HepG2 (cell line): Measurements from ENCODE around the gene CEBPA. TPM values are rescaled to one million over a fixed set of nuclear protein-coding genes. Genes with fewer than 3 reads are reported as not detected.
A peak's percentile ranks its signal among the peaks of the same experiment; 100 is the strongest.

Experiments used
- AKAP8 ChIP-seq: sonication (generic); formaldehyde crosslinking; IDR thresholded peaks from 2 replicates; pipeline ENCODE4 v1.5.1; 2020; ENCODE audit warnings: mild to moderate bottlenecking, missing genetic modification reagents
- ATF7-NPFF ChIP-seq: sonication (generic); formaldehyde crosslinking; IDR thresholded peaks from 2 replicates; pipeline ENCODE4 v1.8.1; 2023; ENCODE audit warnings: mild to moderate bottlenecking, low read depth, missing genetic modification reagents, moderate library complexity
- DZIP1 ChIP-seq: sonication (generic); formaldehyde crosslinking; IDR thresholded peaks from 2 replicates; pipeline ENCODE4 v1.5.0; 2020; ENCODE audit warnings: mild to moderate bottlenecking, missing genetic modification reagents
- EZH2 ChIP-seq: conservative IDR thresholded peaks from 2 replicates; pipeline ENCODE4 v1.6.1; 2012; ENCODE audit warnings: mild to moderate bottlenecking, low read depth, low read length, moderate library complexity
- FOXM1 ChIP-seq: sonication (generic); formaldehyde crosslinking; IDR thresholded peaks from 2 replicates; pipeline ENCODE4 v1.5.0; 2020; ENCODE audit warnings: missing genetic modification reagents
- GPN1 ChIP-seq: sonication (generic); formaldehyde crosslinking; IDR thresholded peaks from 2 replicates; pipeline ENCODE4 v1.5.1; 2020; ENCODE audit warnings: missing genetic modification reagents, borderline replicate concordance
- HES4 ChIP-seq: sonication (generic); formaldehyde crosslinking; IDR thresholded peaks from 2 replicates; pipeline ENCODE4 v1.9.0; 2021; ENCODE audit warnings: mild to moderate bottlenecking, missing genetic modification reagents, borderline replicate concordance
- IKZF1 ChIP-seq: fragments of 450-650 bp; IDR thresholded peaks from 2 replicates; pipeline ENCODE4 v1.7.1; 2016
- RBAK ChIP-seq: sonication (generic); formaldehyde crosslinking; IDR thresholded peaks from 2 replicates; pipeline ENCODE4 v1.5.1; 2020; ENCODE audit warnings: mild to moderate bottlenecking, missing genetic modification reagents
- REPIN1 ChIP-seq: sonication (generic); formaldehyde crosslinking; IDR thresholded peaks from 2 replicates; pipeline ENCODE4 v1.8.0; 2022; ENCODE audit warnings: missing genetic modification reagents, low read depth, mild to moderate bottlenecking, borderline replicate concordance
- SAP130 ChIP-seq: IDR thresholded peaks from 2 replicates; pipeline ENCODE4 v1.6.1; 2016; ENCODE audit warnings: low read depth
- SP4 ChIP-seq: sonication (generic); formaldehyde crosslinking; IDR thresholded peaks from 2 replicates; pipeline ENCODE4 v1.8.1; 2023; ENCODE audit warnings: mild to moderate bottlenecking, missing genetic modification reagents
- TRIM24 ChIP-seq: sonication (generic); formaldehyde crosslinking; IDR thresholded peaks from 2 replicates; pipeline ENCODE4 v1.8.0; 2022; ENCODE audit warnings: mild to moderate bottlenecking, missing genetic modification reagents
- WIZ ChIP-seq: sonication (generic); formaldehyde crosslinking; IDR thresholded peaks from 2 replicates; pipeline ENCODE4 v1.5.1; 2020; ENCODE audit warnings: mild to moderate bottlenecking, missing genetic modification reagents
- ZBTB20 ChIP-seq: sonication (generic); formaldehyde crosslinking; IDR thresholded peaks from 2 replicates; pipeline ENCODE4 v1.8.1; 2023; ENCODE audit warnings: missing genetic modification reagents, low read depth, mild to moderate bottlenecking, borderline replicate concordance
- ZMYM3 ChIP-seq: sonication (generic); formaldehyde crosslinking; IDR thresholded peaks from 2 replicates; pipeline ENCODE4 v1.5.1; 2020; ENCODE audit warnings: mild to moderate bottlenecking, missing genetic modification reagents
- ZNF12 ChIP-seq: sonication (generic); formaldehyde crosslinking; IDR thresholded peaks from 2 replicates; pipeline ENCODE4 v1.5.0; 2020; ENCODE audit warnings: missing genetic modification reagents
- ZNF264 ChIP-seq: sonication (generic); formaldehyde crosslinking; IDR thresholded peaks from 2 replicates; pipeline ENCODE4 v1.4.0; 2020; ENCODE audit warnings: missing genetic modification reagents
- ZNF383 ChIP-seq: sonication (generic); formaldehyde crosslinking; IDR thresholded peaks from 2 replicates; pipeline ENCODE4 v1.4.0; 2020; ENCODE audit warnings: missing genetic modification reagents, mild to moderate bottlenecking, borderline replicate concordance
- ZNF563 ChIP-seq: sonication (generic); formaldehyde crosslinking; IDR thresholded peaks from 2 replicates; pipeline ENCODE4 v1.8.0; 2022; ENCODE audit warnings: mild to moderate bottlenecking, moderate library complexity, missing genetic modification reagents
- ZNF766 ChIP-seq: sonication (generic); formaldehyde crosslinking; IDR thresholded peaks from 2 replicates; pipeline ENCODE4 v1.5.0; 2020; ENCODE audit warnings: missing genetic modification reagents, borderline replicate concordance
- ZNF83 ChIP-seq: sonication (generic); formaldehyde crosslinking; IDR thresholded peaks from 2 replicates; pipeline ENCODE4 v1.4.0; 2020; ENCODE audit warnings: missing genetic modification reagents, mild to moderate bottlenecking, borderline replicate concordance
- ZSCAN25 ChIP-seq: sonication (generic); formaldehyde crosslinking; IDR thresholded peaks from 2 replicates; pipeline ENCODE4 v1.8.0; 2022; ENCODE audit warnings: mild to moderate bottlenecking, missing genetic modification reagents
- polyA plus RNA-seq, 8 experiments: library from polyadenylated mRNA; depleted of rRNA in 3 of 8; stranded (reverse) in 7 of 8; unstranded in 1 of 8; fragments of >200 nt; fragmentation: Illumina TruSeq in 4 of 8; extraction: Trizol in 4 of 8; gene quantifications; 2 replicates each; pipeline versions ENCODE4 v1.2.1 to v1.2.3, GENCODE V29; 2011 to 2016; ENCODE audit warnings: low read depth in 4 of 8, missing spikeins in 1 of 8, mixed read lengths in 1 of 8; ENCODE audit not compliant: insufficient read depth in 1 of 8
- total RNA-seq, 5 experiments: library from RNA; depleted of rRNA; stranded (reverse); fragments of >200 nt; fragmentation: Illumina TruSeq; extraction: Trizol; gene quantifications; 2 replicates each; pipeline ENCODE4 v1.2.3, GENCODE V29; 2016; ENCODE audit warnings: low read depth in 1 of 5
- TF ChIP-seq, protein P1 (sequence below): sonication (generic); formaldehyde crosslinking; conservative IDR thresholded peaks from 2 replicates; pipeline ENCODE4 v1.8.0; 2022; ENCODE audit warnings: mild to moderate bottlenecking, moderate library complexity, missing genetic modification reagents

Gene CEBPA
- total and polyA plus RNA-seq, 2 of the 13 experiments (the other 11 are each of a cell fraction or from before 2014, with no cell fraction given): 24.8 to 103 TPM

GRCh38 chr19:33291623-33292534 lies 10.5 kb downstream of the CEBPA start (continued):
- TF ChIP-seq ZNF264: no peak
- no peak for TF ChIP-seq ZNF766 (CRISPR knock-in tag)
- no peak for TF ChIP-seq FOXM1 (CRISPR knock-in tag)
- no peak for TF ChIP-seq RBAK
- no peak for TF ChIP-seq WIZ (CRISPR knock-in tag)
- no peak for TF ChIP-seq AKAP8
- TF ChIP-seq, protein P1, sequence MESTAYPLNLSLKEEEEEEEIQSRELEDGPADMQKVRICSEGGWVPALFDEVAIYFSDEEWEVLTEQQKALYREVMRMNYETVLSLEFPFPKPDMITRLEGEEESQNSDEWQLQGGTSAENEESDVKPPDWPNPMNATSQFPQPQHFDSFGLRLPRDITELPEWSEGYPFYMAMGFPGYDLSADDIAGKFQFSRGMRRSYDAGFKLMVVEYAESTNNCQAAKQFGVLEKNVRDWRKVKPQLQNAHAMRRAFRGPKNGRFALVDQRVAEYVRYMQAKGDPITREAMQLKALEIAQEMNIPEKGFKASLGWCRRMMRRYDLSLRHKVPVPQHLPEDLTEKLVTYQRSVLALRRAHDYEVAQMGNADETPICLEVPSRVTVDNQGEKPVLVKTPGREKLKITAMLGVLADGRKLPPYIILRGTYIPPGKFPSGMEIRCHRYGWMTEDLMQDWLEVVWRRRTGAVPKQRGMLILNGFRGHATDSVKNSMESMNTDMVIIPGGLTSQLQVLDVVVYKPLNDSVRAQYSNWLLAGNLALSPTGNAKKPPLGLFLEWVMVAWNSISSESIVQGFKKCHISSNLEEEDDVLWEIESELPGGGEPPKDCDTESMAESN (CRISPR knock-in tag): no peak
- TF ChIP-seq ZNF563 (CRISPR knock-in tag): peak; percentile 39; the same call in 1 of the 2 replicates
- no peak for TF ChIP-seq GPN1 (CRISPR knock-in tag)
- no peak for TF ChIP-seq ATF7-NPFF (CRISPR knock-in tag)
- no peak for TF ChIP-seq IKZF1
- no peak for TF ChIP-seq EZH2
- TF ChIP-seq ZSCAN25 (CRISPR knock-in tag): no peak
- TF ChIP-seq SP4 (CRISPR knock-in tag): no peak
- no peak for TF ChIP-seq TRIM24
- TF ChIP-seq SAP130 (CRISPR knock-in tag): 0 out of 2 replicates have a peak, but pooled peaks have one; percentile 9
- TF ChIP-seq ZNF12 (CRISPR knock-in tag): no peak
- no peak for TF ChIP-seq HES4 (CRISPR knock-in tag)
- no peak for TF ChIP-seq ZNF383 (CRISPR knock-in tag)
- peak; percentile 72 for TF ChIP-seq ZMYM3 (CRISPR knock-in tag)
- no peak for TF ChIP-seq DZIP1 (CRISPR knock-in tag)
- no peak for TF ChIP-seq REPIN1 (CRISPR knock-in tag)
- no peak for TF ChIP-seq ZBTB20 (CRISPR knock-in tag)
- TF ChIP-seq ZNF83: no peak
